Stimulated activated effector memory CD8-positive, alpha-beta T cell treated with anti-CD3 and anti-CD28 coated beads, Interleukin-12 subunit alpha, Interleukin-12 subunit beta, amount 100 ng/mL, for 72 hours (primary cell): ENCODE results near the gene THOC1.

ENCODE experiments used
- ATAC-seq: fragments of 150-1000 bp; cut with Tn5 transposase; 2 replicates; pipeline ENCODE4 v1.10.0; 2021
- DNase-seq, 2 donors: peaks; one replicate each; pipeline ENCODE4 v3.0.0; 2021 to 2022; ENCODE audit warnings: low spot score in 2 of 2
- H3K27ac Mint-ChIP-seq: one replicate; pipeline ENCODE4 v1.8.0; 2022; ENCODE audit warnings: mild to moderate bottlenecking, mixed read lengths
- H3K36me3 Mint-ChIP-seq: one replicate; pipeline ENCODE4 v1.8.0; 2022; ENCODE audit warnings: mild to moderate bottlenecking, mixed read lengths
- H3K4me1 Mint-ChIP-seq: one replicate; pipeline ENCODE4 v1.8.0; 2022; ENCODE audit warnings: mixed read lengths
- H3K4me3 Mint-ChIP-seq: one replicate; pipeline ENCODE4 v1.8.0; 2022; ENCODE audit warnings: mild to moderate bottlenecking, mixed read lengths
- H3K9me3 Mint-ChIP-seq: one replicate; pipeline ENCODE4 v1.8.0; 2022; ENCODE audit warnings: mixed read lengths

THOC1 gene

GRCh38 chr18:211582-211981 lies 56.3 kb downstream of the THOC1 start:
- Mint-ChIP-seq H3K9me3 (no peaks in the 10 kb centered on the region), H3K36me3 (peaks cover 100% of the 10 kb centered on the region), H3K4me1 (no peaks in the 10 kb centered on the region), H3K27ac (peak overlapping the region; percentile 45), H3K4me3 (no peak overlapping the region)
- DNase-seq: no peak
- ATAC-seq: no peak

GRCh38 chr18:210733-211132 lies 57.1 kb downstream of the THOC1 start:
- DNase-seq (no peak), ATAC-seq (no peak)
- peak overlapping the region; percentile 45 for H3K27ac Mint-ChIP-seq
- peaks cover 100% of the 10 kb centered on the region for H3K36me3 Mint-ChIP-seq
- H3K4me3 Mint-ChIP-seq: no peak overlapping the region
- no peaks in the 10 kb centered on the region for H3K9me3 Mint-ChIP-seq
- no peaks in the 10 kb centered on the region for H3K4me1 Mint-ChIP-seq

DNA sequence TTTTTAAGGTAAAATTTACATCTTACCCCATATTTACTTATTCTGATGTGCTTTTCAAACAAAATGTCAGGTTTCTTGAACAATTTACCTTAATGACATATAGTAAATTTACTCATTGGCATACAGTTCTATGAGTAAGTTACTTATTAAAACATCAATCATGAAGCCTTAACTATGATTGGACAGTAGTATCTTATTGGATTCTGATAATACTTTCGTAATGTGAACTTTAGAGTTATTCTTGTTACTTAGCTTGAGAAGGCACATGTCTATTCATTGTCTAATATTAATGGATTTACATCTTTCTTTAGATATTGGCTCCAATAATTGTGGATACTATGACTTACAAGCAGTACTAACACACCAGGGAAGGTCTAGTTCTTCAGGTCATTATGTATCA lies 57.8 kb downstream of the THOC1 start:
- ATAC-seq (no peak), DNase-seq (no peak)
- Mint-ChIP-seq H3K4me3 (no peak overlapping the region), H3K9me3 (no peaks in the 10 kb centered on the region), H3K36me3 (peaks cover 100% of the 10 kb centered on the region), H3K4me1 (no peaks in the 10 kb centered on the region), H3K27ac (no peak overlapping the region)

- Mint-ChIP-seq H3K4me1 (no peaks in the 10 kb centered on the region), H3K27ac (no peak overlapping the region), H3K36me3 (peaks cover 97% of the 10 kb centered on the region), H3K9me3 (no peaks in the 10 kb centered on the region), H3K4me3 (no peak overlapping the region)
- ATAC-seq (no peak), DNase-seq (no peak)
These were observed 68.1 kb downstream of the THOC1 start for GRCh38 chr18:199768-200167.

GRCh38 chr18:199214-199613 lies 68.6 kb downstream of the THOC1 start:
- no peaks in the 10 kb centered on the region for H3K4me1 Mint-ChIP-seq
- no peak overlapping the region for H3K4me3 Mint-ChIP-seq
- no peak for DNase-seq
- ATAC-seq: no peak
- H3K27ac Mint-ChIP-seq: no peak overlapping the region
- H3K36me3 Mint-ChIP-seq: peaks cover 97% of the 10 kb centered on the region
- H3K9me3 Mint-ChIP-seq: no peaks in the 10 kb centered on the region

DNA sequence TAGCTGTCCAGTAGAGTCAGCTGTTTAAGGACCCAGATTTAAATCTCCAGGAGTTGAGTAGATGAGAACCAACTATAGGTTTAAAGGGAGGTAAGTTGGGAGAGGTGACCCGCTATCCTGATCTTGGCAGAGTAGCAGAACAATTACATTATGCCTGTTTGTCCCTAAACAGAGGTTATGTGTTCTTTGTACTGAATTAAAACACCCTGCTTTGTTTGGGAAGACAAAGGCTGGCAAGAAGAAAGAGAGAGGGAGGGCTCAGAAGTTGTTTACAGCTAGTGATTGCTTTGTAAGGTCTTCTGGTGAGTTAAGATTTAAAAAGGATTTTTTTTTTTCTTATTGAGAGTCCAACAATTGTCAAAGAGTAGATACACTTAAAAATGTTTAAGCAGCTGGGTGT lies 72.2 kb downstream of the THOC1 start:
- Mint-ChIP-seq H3K9me3 (no peaks in the 10 kb centered on the region), H3K36me3 (peaks cover 84% of the 10 kb centered on the region), H3K4me3 (no peak overlapping the region), H3K27ac (no peak overlapping the region), H3K4me1 (peaks cover 6% of the 10 kb centered on the region)
- no peak for DNase-seq
- no peak for ATAC-seq

DNA sequence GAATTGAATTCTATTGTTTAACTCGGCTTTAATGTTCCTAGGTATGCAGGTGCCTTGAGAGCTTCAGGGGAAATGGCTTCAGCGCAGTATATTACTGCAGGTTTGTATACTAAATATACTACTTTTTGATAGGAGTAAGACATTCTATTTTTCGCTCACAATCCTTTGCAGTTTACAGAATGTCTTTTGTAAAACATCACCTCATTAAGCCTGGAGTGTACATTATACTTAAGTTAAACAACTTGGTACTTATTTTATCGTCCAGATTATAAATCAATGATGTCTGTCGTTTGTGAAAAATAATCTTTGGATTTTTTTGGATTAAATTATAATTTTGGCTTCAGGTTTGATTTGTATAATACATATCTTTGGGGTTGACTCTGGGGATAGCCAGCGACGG lies 75.0 kb downstream of the THOC1 start:
- peaks cover 6% of the 10 kb centered on the region for H3K4me1 Mint-ChIP-seq
- peaks cover 84% of the 10 kb centered on the region for H3K36me3 Mint-ChIP-seq
- DNase-seq: no peak
- no peak for ATAC-seq
- H3K4me3 Mint-ChIP-seq: no peak overlapping the region
- no peaks in the 10 kb centered on the region for H3K9me3 Mint-ChIP-seq
- no peak overlapping the region for H3K27ac Mint-ChIP-seq

DNA sequence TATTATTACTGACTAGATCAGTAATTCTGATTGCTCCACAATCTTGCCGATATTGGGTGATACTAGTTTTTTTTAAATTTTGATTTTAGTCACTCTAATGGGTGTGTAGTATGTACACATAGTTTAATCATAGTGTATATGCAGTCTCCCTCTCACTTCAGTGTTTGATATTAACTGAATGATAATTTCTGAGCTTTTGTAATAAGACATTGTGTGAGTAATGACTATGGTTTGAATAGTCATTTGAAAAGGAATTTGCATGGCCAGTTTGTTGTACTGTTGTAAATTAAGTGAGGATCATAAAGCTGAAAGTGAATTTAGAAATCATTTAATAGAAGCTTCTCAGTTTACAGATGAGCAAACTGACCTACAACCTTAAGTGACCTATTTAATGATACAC lies 76.1 kb downstream of the THOC1 start:
- DNase-seq (no peak), ATAC-seq (peak; percentile 24)
- Mint-ChIP-seq H3K4me1 (peaks cover 6% of the 10 kb centered on the region), H3K9me3 (no peaks in the 10 kb centered on the region), H3K27ac (peak overlapping the region; percentile 14), H3K4me3 (no peak overlapping the region), H3K36me3 (peaks cover 84% of the 10 kb centered on the region)

- H3K4me3 Mint-ChIP-seq: no peak overlapping the region
- H3K27ac Mint-ChIP-seq: no peak overlapping the region
- peaks cover 84% of the 10 kb centered on the region for H3K36me3 Mint-ChIP-seq
- peaks cover 6% of the 10 kb centered on the region for H3K4me1 Mint-ChIP-seq
- ATAC-seq (no peak), DNase-seq (no peak)
- H3K9me3 Mint-ChIP-seq: no peaks in the 10 kb centered on the region
These were observed 78.6 kb downstream of the THOC1 start for GRCh38 chr18:189254-189653.

GRCh38 chr18:183769-184168 lies 84.1 kb downstream of the THOC1 start:
- Mint-ChIP-seq H3K4me1 (peaks cover 12% of the 10 kb centered on the region), H3K36me3 (peaks cover 99% of the 10 kb centered on the region), H3K4me3 (no peak overlapping the region), H3K27ac (no peak overlapping the region), H3K9me3 (no peaks in the 10 kb centered on the region)
- no peak for ATAC-seq
- no peak for DNase-seq

DNA sequence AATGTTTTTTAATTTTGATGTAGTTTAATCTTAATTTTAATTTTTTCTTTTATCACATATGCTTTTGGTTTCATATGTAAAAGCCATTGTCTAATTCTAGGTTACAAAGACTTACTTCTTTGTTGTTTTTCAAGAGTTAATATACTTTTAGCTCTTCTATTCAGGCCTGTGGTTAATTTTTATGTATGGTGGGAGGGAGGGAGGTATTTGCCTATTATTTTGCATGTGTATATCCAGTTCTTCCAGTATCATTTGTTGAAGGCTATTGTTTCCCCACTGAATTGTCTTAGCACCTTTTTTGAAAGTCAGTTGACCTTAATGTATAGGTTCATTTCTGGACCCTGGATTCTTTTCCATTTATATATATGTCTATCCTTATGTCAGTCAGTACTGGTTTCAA lies 86.1 kb downstream of the THOC1 start:
- ATAC-seq (no peak), DNase-seq (no peak)
- Mint-ChIP-seq H3K4me3 (no peak overlapping the region), H3K36me3 (peaks cover 93% of the 10 kb centered on the region), H3K27ac (no peak overlapping the region), H3K4me1 (peaks cover 18% of the 10 kb centered on the region), H3K9me3 (no peaks in the 10 kb centered on the region)

DNA sequence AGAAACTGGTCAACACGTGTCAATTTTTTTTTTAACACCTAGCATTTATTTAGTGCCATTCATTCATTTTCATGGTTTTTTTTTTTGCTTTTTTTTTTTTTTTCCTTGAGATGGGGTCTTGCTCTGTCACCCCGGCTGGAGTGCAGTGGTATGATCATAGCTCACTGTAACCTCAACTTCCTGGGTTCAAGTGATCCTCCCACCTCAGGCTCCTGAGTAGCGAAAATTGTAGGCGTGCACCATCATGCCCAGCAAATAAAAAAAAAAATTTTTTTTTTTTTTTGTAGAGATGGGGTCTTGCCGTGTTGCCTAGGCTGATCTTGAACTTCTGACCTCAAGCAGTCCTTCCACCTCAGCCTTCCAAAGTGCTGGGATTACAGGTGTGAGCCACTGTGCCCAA lies 88.3 kb downstream of the THOC1 start:
- H3K27ac Mint-ChIP-seq: no peak overlapping the region
- no peak for ATAC-seq
- H3K4me3 Mint-ChIP-seq: no peak overlapping the region
- H3K4me1 Mint-ChIP-seq: peaks cover 18% of the 10 kb centered on the region
- no peaks in the 10 kb centered on the region for H3K9me3 Mint-ChIP-seq
- DNase-seq: no peak
- H3K36me3 Mint-ChIP-seq: peaks cover 89% of the 10 kb centered on the region

GRCh38 chr18:172361-172760 lies 95.5 kb downstream of the THOC1 start:
- Mint-ChIP-seq H3K27ac (no peak overlapping the region), H3K36me3 (peaks cover 89% of the 10 kb centered on the region), H3K9me3 (no peaks in the 10 kb centered on the region), H3K4me3 (no peak overlapping the region), H3K4me1 (no peaks in the 10 kb centered on the region)
- no peak for ATAC-seq
- no peak for DNase-seq
